PC-3 (cell line): ENCODE data around the gene GRIK5.

Source experiments
- CTCF ChIP-seq: fragments of 300-600 bp; sonication (generic); conservative IDR thresholded peaks from 2 replicates; pipeline ENCODE4 v1.5.1; 2017; ENCODE audit warnings: antibody characterized with exemption, low read depth, mild to moderate bottlenecking, low read length
- EZH2 ChIP-seq: fragments of 300-600 bp; sonication (generic); IDR thresholded peaks from one replicate; pipeline ENCODE4 v1.6.1; 2017; ENCODE audit warnings: antibody characterized with exemption, mild to moderate bottlenecking, low read length; ENCODE audit not compliant: unreplicated experiment
- EZH2phosphoT487 ChIP-seq: fragments of 300-600 bp; sonication (generic); IDR thresholded peaks from 2 replicates; pipeline ENCODE4 v1.6.1; 2018; ENCODE audit warnings: mild to moderate bottlenecking, antibody characterized with exemption, low read length, borderline replicate concordance

- no peak for TF ChIP-seq EZH2
- no peak for TF ChIP-seq CTCF
- no peak for TF ChIP-seq EZH2phosphoT487
Measured at GRCh38 chr19:41977916-41978315, 92.1 kb downstream of the GRIK5 start.
